CD4-positive, alpha-beta T cell treated with Interferon gamma for 1 hour (primary cell): ENCODE data around the gene DCAF7.

Source experiments
- DNase-seq: peaks from one replicate; pipeline ENCODE4 v3.0.0-alpha.2; 2020

DCAF7 gene

GRCh38 chr17:63634163-63634562, 83.9 kb downstream of the DCAF7 start:
- DNase-seq: no peak

DNA sequence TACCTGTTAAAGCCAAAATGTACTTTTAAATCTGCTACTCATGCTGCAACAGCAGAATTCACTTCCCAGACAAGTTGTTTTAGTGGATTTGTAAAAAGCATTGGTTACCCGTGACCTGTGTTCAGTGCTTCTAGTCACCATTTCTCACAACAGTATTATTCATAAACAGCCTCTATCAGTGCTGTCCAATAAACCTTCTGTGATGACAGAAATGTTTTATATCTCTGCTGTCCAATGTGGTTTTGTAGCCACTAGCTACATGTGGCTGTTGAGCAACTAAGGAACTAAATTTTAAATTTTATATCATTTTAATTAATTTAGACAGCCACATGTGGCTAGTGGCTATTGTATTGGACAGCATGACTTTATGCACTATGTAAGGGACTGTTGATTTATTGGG, 84.5 kb downstream of the DCAF7 start:
- no peak for DNase-seq

- no peak for DNase-seq
These were observed 85.0 kb downstream of the DCAF7 start for GRCh38 chr17:63635290-63635689.

DNA sequence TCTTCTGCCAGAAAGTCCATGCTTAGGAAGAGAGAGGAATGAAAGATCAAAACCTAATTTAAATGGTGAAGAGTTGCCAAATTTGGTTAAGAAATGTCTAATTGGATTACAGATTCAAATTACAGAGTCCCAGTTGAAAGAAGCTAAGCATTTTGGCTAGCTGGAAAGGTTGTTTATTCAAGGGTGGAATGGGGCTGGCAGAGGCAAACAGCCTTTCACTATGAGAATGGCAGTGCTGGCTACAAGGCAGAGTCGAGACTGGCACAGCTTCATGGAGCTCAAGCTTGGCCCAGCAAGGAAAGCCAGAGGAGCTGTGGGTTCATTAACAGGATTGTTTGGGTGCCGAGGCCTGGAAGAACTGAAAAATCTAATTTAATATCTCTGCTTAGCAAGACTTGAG, 85.5 kb downstream of the DCAF7 start:
- DNase-seq: no peak

DNA sequence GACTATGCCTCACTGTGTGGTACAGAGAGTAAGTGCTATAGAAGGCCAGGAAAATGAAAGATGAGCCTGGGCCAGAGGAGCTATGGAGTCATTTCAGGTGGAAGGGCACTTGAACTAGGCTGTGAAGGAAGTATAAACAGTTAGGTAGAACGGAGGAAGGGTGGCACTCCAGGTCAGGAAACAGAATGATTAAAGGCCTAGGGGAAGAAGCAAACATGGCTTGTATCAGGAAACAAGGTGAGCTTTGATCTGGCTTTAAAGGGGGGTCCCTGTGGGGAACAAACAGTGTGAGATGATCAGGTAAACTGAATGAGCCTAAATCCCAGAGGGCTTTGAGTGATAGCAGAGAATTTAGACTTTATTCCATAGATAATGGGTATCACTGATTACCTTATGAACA, 88.8 kb downstream of the DCAF7 start:
- no peak for DNase-seq

GRCh38 chr17:63640038-63640437, 89.8 kb downstream of the DCAF7 start:
- no peak for DNase-seq

- peak; percentile 52 for DNase-seq
These were observed 91.6 kb downstream of the DCAF7 start for GRCh38 chr17:63641692-63642448.
